K562 (cell line): ENCODE results near the gene COQ9. TPM values are rescaled to one million over a fixed set of nuclear protein-coding genes. Genes with fewer than 3 reads are reported as not detected.

Experiments used
- ARNT ChIP-seq, 2 experiments: fragments of 450-650 bp; IDR thresholded peaks; 2 replicates each; pipeline ENCODE4 v1.6.1; 2016; ENCODE audit warnings: mild to moderate bottlenecking in 1 of 2
- ETV5 ChIP-seq: sonication (generic); formaldehyde crosslinking; IDR thresholded peaks from 2 replicates; pipeline ENCODE4 v1.4.0; 2020; ENCODE audit warnings: low read depth, mild to moderate bottlenecking, missing genetic modification reagents
- KLF16 ChIP-seq: IDR thresholded peaks from 2 replicates; pipeline ENCODE4 v1.6.1; 2016; ENCODE audit warnings: antibody characterized with exemption
- MAZ ChIP-seq, 2 experiments: fragments of 450-650 bp in 1 of 2; sonication (generic) in 1 of 2; formaldehyde crosslinking; IDR thresholded peaks in 1 of 2; conservative IDR thresholded peaks in 1 of 2; 2 replicates each; pipeline versions ENCODE4 v1.4.0 to v1.5.0; 2020; ENCODE audit warnings: mild to moderate bottlenecking in 1 of 2, missing genetic modification reagents in 1 of 2
- POLR3G ChIP-seq: IDR thresholded peaks from 2 replicates; pipeline ENCODE4 v1.6.1; 2011; ENCODE audit not compliant: insufficient read length, insufficient replicate concordance; ENCODE audit errors: extremely low read depth
- STAG1 ChIP-seq: sonication (generic); formaldehyde crosslinking; IDR thresholded peaks from 2 replicates; pipeline ENCODE4 v1.5.0; 2020; ENCODE audit warnings: missing genetic modification reagents, borderline replicate concordance
- YY1 ChIP-seq, 3 experiments: IDR thresholded peaks; 2 replicates each; pipeline ENCODE4 v1.6.1; 2011; ENCODE audit warnings: low read length in 2 of 3, mild to moderate bottlenecking in 2 of 3, moderate library complexity in 2 of 3, borderline replicate concordance in 1 of 3, control low read depth in 1 of 3, low read depth in 1 of 3; ENCODE audit not compliant: insufficient read depth in 3 of 3, insufficient replicate concordance in 2 of 3, control insufficient read depth in 1 of 3, insufficient read length in 1 of 3; ENCODE audit errors: extremely low read depth in 1 of 3
- ZNF347 ChIP-seq: fragments of 450-650 bp; formaldehyde crosslinking; IDR thresholded peaks from 2 replicates; pipeline ENCODE4 v1.4.0; 2020; ENCODE audit warnings: low read depth, mild to moderate bottlenecking, moderate library complexity
- polyA plus RNA-seq, 8 experiments: library from polyadenylated mRNA; depleted of rRNA in 4 of 8; stranded (reverse) in 5 of 8; unstranded in 3 of 8; fragments of >200 nt; fragmentation: Nextera tagmentation in 2 of 8; fragmentation: Illumina TruSeq in 1 of 8; extraction: Ambion mirVana in 2 of 8; extraction: Trizol in 1 of 8; gene quantifications; 2 replicates each; pipeline versions ENCODE4 v1.2.1 to v1.2.3, GENCODE V29; 2011 to 2014; ENCODE audit warnings: inconsistent platforms in 1 of 8, missing spikeins in 1 of 8
- total RNA-seq, 7 experiments: library from RNA; depleted of rRNA in 6 of 7; stranded (reverse); fragments of >200 nt in 6 of 7; fragmentation: Illumina TruSeq in 2 of 7; extraction: Trizol in 2 of 7; gene quantifications; 2 replicates each; pipeline versions ENCODE4 v1.2.1 to v1.2.3, GENCODE V29; 2011 to 2021; ENCODE audit warnings: low replicate concordance in 1 of 7
- TF ChIP-seq, protein P1 (sequence below), 3 experiments: IDR thresholded peaks in 2 of 3; conservative IDR thresholded peaks in 1 of 3; 2 replicates each; pipeline ENCODE4 v1.5.1; 2011 to 2012; ENCODE audit warnings: low read length in 3 of 3, mild to moderate bottlenecking in 3 of 3, control low read depth in 2 of 3, improper control_type of control experiment in 1 of 3, inconsistent platforms in 1 of 3, low read depth in 1 of 3, mixed read lengths in 1 of 3, moderate library complexity in 1 of 3; ENCODE audit not compliant: insufficient read depth in 2 of 3
- TF ChIP-seq, protein P2 (sequence below), 2 experiments: fragments of 450-650 bp in 1 of 2; sonication (generic) in 1 of 2; formaldehyde crosslinking in 1 of 2; IDR thresholded peaks; 2 replicates each; pipeline versions ENCODE4 v1.7.1 to v1.9.0; 2016 to 2022; ENCODE audit warnings: inconsistent platforms in 1 of 2, mild to moderate bottlenecking in 1 of 2, missing genetic modification reagents in 1 of 2
- TF ChIP-seq, protein P3 (sequence below): fragments of 450-650 bp; formaldehyde crosslinking; IDR thresholded peaks from 2 replicates; pipeline ENCODE4 v1.4.0; 2020; ENCODE audit warnings: mild to moderate bottlenecking, moderate library complexity

COQ9 gene
- total and polyA plus RNA-seq, 9 of the 15 experiments (the other 6 are each of a cell fraction or from before 2014, with no cell fraction given) = 35.0 to 139 (median 71.4) TPM

DNA sequence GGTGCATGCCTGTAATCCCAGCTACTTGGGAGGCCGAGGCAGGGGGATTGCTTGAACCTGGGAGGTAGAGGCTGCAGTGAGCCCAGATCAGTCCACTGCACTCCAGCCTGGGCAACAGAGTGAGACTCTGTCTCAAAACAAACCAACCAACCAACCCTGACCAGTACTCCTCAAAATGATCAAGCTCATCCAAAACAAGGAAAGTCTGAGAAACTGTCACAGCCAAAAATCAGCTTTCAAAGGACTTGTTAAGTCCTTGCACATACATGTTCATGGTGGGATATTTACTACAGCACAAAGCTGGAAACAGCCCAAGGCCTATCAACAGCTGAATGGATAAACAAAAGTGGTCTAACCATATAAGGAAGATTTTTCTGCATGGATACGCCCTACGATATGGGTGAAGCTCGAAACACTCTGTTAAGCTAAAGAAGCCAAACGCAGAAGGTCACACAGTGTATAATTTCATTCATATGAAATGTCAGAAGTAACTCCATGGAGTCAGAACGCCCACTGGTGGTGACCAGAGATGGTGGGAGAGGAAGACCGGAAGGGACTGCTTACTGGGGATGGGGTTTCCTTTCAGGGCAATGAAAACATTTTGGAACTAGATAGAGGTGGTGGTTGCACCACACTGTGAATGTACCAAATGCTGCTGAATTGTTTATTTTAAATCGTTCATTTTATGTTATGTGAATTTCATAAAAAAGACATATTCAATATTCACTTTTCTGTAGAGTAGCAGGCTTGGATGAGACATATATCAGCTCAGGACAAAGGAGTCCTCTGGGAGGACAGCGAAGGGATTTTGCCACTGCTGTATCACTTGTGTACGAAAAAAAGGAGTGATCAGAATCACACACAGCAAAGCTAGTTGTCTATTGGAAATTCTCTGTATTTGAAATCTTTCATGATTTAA lies 25.0 kb upstream of the COQ9 start (continued):
- TF ChIP-seq, protein P1, sequence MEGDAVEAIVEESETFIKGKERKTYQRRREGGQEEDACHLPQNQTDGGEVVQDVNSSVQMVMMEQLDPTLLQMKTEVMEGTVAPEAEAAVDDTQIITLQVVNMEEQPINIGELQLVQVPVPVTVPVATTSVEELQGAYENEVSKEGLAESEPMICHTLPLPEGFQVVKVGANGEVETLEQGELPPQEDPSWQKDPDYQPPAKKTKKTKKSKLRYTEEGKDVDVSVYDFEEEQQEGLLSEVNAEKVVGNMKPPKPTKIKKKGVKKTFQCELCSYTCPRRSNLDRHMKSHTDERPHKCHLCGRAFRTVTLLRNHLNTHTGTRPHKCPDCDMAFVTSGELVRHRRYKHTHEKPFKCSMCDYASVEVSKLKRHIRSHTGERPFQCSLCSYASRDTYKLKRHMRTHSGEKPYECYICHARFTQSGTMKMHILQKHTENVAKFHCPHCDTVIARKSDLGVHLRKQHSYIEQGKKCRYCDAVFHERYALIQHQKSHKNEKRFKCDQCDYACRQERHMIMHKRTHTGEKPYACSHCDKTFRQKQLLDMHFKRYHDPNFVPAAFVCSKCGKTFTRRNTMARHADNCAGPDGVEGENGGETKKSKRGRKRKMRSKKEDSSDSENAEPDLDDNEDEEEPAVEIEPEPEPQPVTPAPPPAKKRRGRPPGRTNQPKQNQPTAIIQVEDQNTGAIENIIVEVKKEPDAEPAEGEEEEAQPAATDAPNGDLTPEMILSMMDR (IDR thresholded peaks at IDR 0.05 in 2 of 3, conservative IDR thresholded peaks at IDR 0.05 in 1 of 3; ENCODE audit: insufficient read depth in 2 of 3, low read depth in 1 of 3, low read length in 3 of 3) = peak; percentile 84 to 93 (median 93)
- TF ChIP-seq KLF16 (peak; percentile 66), ZNF347 (CRISPR knock-in tag) (no peak), ARNT (IDR thresholded peaks at IDR 0.05) (0 out of 4 replicates have a peak, but pooled peaks of 1 of the 2 experiments have one; percentile 39), STAG1 (peak; percentile 30; the same call in 1 of the 2 replicates), POLR3G (no peak), ETV5 (CRISPR knock-in tag) (peak; percentile 75; the same call in 1 of the 2 replicates), YY1 (IDR thresholded peaks at IDR 0.05; ENCODE audit: borderline replicate concordance in 1 of 3, control insufficient read depth in 1 of 3, extremely low read depth in 1 of 3, insufficient read depth in 3 of 3, insufficient read length in 1 of 3, insufficient replicate concordance in 2 of 3, low read depth in 1 of 3, low read length in 2 of 3) (peak in 1 of 3 experiments; percentile 13), MAZ (CRISPR knock-in tag; conservative IDR thresholded peaks at IDR 0.05 in 1 of 2, IDR thresholded peaks at IDR 0.05 in 1 of 2) (peak in 1 of 2 experiments; percentile 61; a peak in 2 of 4 replicates)
- TF ChIP-seq, protein P2, sequence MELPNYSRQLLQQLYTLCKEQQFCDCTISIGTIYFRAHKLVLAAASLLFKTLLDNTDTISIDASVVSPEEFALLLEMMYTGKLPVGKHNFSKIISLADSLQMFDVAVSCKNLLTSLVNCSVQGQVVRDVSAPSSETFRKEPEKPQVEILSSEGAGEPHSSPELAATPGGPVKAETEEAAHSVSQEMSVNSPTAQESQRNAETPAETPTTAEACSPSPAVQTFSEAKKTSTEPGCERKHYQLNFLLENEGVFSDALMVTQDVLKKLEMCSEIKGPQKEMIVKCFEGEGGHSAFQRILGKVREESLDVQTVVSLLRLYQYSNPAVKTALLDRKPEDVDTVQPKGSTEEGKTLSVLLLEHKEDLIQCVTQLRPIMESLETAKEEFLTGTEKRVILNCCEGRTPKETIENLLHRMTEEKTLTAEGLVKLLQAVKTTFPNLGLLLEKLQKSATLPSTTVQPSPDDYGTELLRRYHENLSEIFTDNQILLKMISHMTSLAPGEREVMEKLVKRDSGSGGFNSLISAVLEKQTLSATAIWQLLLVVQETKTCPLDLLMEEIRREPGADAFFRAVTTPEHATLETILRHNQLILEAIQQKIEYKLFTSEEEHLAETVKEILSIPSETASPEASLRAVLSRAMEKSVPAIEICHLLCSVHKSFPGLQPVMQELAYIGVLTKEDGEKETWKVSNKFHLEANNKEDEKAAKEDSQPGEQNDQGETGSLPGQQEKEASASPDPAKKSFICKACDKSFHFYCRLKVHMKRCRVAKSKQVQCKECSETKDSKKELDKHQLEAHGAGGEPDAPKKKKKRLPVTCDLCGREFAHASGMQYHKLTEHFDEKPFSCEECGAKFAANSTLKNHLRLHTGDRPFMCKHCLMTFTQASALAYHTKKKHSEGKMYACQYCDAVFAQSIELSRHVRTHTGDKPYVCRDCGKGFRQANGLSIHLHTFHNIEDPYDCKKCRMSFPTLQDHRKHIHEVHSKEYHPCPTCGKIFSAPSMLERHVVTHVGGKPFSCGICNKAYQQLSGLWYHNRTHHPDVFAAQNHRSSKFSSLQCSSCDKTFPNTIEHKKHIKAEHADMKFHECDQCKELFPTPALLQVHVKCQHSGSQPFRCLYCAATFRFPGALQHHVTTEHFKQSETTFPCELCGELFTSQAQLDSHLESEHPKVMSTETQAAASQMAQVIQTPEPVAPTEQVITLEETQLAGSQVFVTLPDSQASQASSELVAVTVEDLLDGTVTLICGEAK (IDR thresholded peaks at IDR 0.05) = peak; percentile 81
- TF ChIP-seq, protein P2 (CRISPR knock-in tag; IDR thresholded peaks at IDR 0.05) = no peak
- TF ChIP-seq, protein P3, sequence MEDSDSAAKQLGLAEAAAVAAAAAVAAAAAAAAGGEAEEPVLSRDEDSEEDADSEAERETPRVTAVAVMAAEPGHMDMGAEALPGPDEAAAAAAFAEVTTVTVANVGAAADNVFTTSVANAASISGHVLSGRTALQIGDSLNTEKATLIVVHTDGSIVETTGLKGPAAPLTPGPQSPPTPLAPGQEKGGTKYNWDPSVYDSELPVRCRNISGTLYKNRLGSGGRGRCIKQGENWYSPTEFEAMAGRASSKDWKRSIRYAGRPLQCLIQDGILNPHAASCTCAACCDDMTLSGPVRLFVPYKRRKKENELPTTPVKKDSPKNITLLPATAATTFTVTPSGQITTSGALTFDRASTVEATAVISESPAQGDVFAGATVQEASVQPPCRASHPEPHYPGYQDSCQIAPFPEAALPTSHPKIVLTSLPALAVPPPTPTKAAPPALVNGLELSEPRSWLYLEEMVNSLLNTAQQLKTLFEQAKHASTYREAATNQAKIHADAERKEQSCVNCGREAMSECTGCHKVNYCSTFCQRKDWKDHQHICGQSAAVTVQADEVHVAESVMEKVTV = peak; percentile 59
